H9 (cell line): ENCODE measurements around the gene VPS51. TPM values are rescaled to one million over a fixed set of nuclear protein-coding genes. Genes with fewer than 3 reads are reported as not detected.

Experiments used
- DNase-seq: peaks from one replicate; pipeline ENCODE4 v3.0.0-alpha.2; 2017
- H2AFZ ChIP-seq: one replicate; pipeline ENCODE4 v1.6.1; 2013; ENCODE audit warnings: mild to moderate bottlenecking, low read length, control low read depth, moderate library complexity
- H2AK5ac ChIP-seq: 2 replicates; pipeline ENCODE4 v1.6.1; 2013; ENCODE audit warnings: low read length, control low read depth, mixed read lengths; ENCODE audit not compliant: insufficient read length
- H2BK120ac ChIP-seq: one replicate; pipeline ENCODE4 v1.6.1; 2013; ENCODE audit warnings: low read depth, mild to moderate bottlenecking, low read length, control low read depth, inconsistent platforms; ENCODE audit not compliant: poor library complexity, severe bottlenecking
- H2BK12ac ChIP-seq: 2 replicates; pipeline ENCODE4 v1.6.1; 2013; ENCODE audit warnings: low read length, control low read depth, mixed read lengths, low read depth; ENCODE audit not compliant: insufficient read length
- H2BK15ac ChIP-seq: 2 replicates; pipeline ENCODE4 v1.6.1; 2013; ENCODE audit warnings: low read depth, low read length, control low read depth
- H2BK20ac ChIP-seq: one replicate; pipeline ENCODE4 v1.6.1; 2013; ENCODE audit warnings: low read depth, mild to moderate bottlenecking, low read length, control low read depth, inconsistent platforms; ENCODE audit not compliant: poor library complexity, severe bottlenecking
- H2BK5ac ChIP-seq: 2 replicates; pipeline ENCODE4 v1.6.1; 2013; ENCODE audit warnings: low read length, control low read depth, mixed read lengths; ENCODE audit not compliant: insufficient read length
- H3K14ac ChIP-seq: 2 replicates; pipeline ENCODE4 v1.6.1; 2013; ENCODE audit warnings: low read length, control low read depth; ENCODE audit not compliant: insufficient read depth
- H3K18ac ChIP-seq: 2 replicates; pipeline ENCODE4 v1.6.1; 2013; ENCODE audit warnings: low read depth, mild to moderate bottlenecking, mixed read lengths, low read length, control low read depth; ENCODE audit not compliant: insufficient read length
- H3K23ac ChIP-seq: 2 replicates; pipeline ENCODE4 v1.6.1; 2013; ENCODE audit warnings: low read length, control low read depth, mixed read lengths, low read depth; ENCODE audit not compliant: insufficient read length
- H3K23me2 ChIP-seq: 2 replicates; pipeline ENCODE4 v1.6.1; 2013; ENCODE audit warnings: low read depth, mild to moderate bottlenecking, mixed read lengths, low read length, control low read depth; ENCODE audit not compliant: insufficient read length, poor library complexity, severe bottlenecking
- H3K27ac ChIP-seq: 2 replicates; pipeline ENCODE4 v1.5.1; 2013; ENCODE audit warnings: low read length, control low read depth, mixed read lengths, low read depth; ENCODE audit not compliant: insufficient read length
- H3K27me3 ChIP-seq: 2 replicates; pipeline ENCODE4 v1.6.1; 2013; ENCODE audit warnings: low read length, control low read depth, inconsistent platforms; ENCODE audit not compliant: insufficient read depth
- H3K4ac ChIP-seq: 2 replicates; pipeline ENCODE4 v1.6.1; 2013; ENCODE audit warnings: low read depth, mild to moderate bottlenecking, control low read depth, inconsistent platforms, low read length, moderate library complexity
- H3K4me1 ChIP-seq: 2 replicates; pipeline ENCODE4 v1.6.1; 2013; ENCODE audit warnings: low read length, control low read depth, inconsistent platforms; ENCODE audit not compliant: insufficient read depth
- H3K4me2 ChIP-seq: 2 replicates; pipeline ENCODE4 v1.6.1; 2013; ENCODE audit warnings: low read length, control low read depth, mixed read lengths; ENCODE audit not compliant: insufficient read length, insufficient read depth
- H3K56ac ChIP-seq: 2 replicates; pipeline ENCODE4 v1.6.1; 2013; ENCODE audit warnings: low read depth, mild to moderate bottlenecking, mixed read lengths, low read length, control low read depth; ENCODE audit not compliant: insufficient read length
- H3K79me1 ChIP-seq: 2 replicates; pipeline ENCODE4 v1.6.1; 2013; ENCODE audit warnings: low read depth, mild to moderate bottlenecking, moderate library complexity, low read length, control low read depth, inconsistent platforms; ENCODE audit not compliant: insufficient read depth, poor library complexity, severe bottlenecking
- H3K79me2 ChIP-seq: 2 replicates; pipeline ENCODE4 v1.6.1; 2013; ENCODE audit warnings: low read length, control low read depth, inconsistent platforms; ENCODE audit not compliant: insufficient read depth
- H3K9ac ChIP-seq: 2 replicates; pipeline ENCODE4 v1.6.1; 2013; ENCODE audit warnings: low read length, control low read depth, mixed read lengths; ENCODE audit not compliant: insufficient read length; ENCODE audit errors: extremely low read depth
- H3K9me3 ChIP-seq: one replicate; pipeline ENCODE4 v1.6.1; 2013; ENCODE audit warnings: low read depth, low read length, inconsistent platforms; ENCODE audit not compliant: control insufficient read depth
- H3T11ph ChIP-seq: one replicate; pipeline ENCODE4 v1.6.1; 2013; ENCODE audit warnings: mild to moderate bottlenecking, low read length, control low read depth, inconsistent platforms
- H4K20me1 ChIP-seq: one replicate; pipeline ENCODE4 v1.6.1; 2013; ENCODE audit not compliant: control insufficient read depth, insufficient read length, insufficient read depth
- H4K5ac ChIP-seq: 2 replicates; pipeline ENCODE4 v1.6.1; 2013; ENCODE audit warnings: low read depth, mild to moderate bottlenecking, mixed read lengths, low read length, control low read depth; ENCODE audit not compliant: insufficient read length
- H4K8ac ChIP-seq: replicated peaks from 2 replicates; pipeline ENCODE4 v1.6.1; 2013; ENCODE audit warnings: low read length, control low read depth, mixed read lengths, low read depth; ENCODE audit not compliant: insufficient read length
- H4K91ac ChIP-seq: 2 replicates; pipeline ENCODE4 v1.6.1; 2013; ENCODE audit warnings: low read depth, mild to moderate bottlenecking, moderate library complexity, mixed read lengths, low read length, control low read depth; ENCODE audit not compliant: insufficient read length
- H3K27ac Mint-ChIP-seq, 3 experiments: 2 replicates in 2 of 3; 3 replicates in 1 of 3; pipeline ENCODE4 v1.8.0; 2020 to 2021; ENCODE audit warnings: mixed read lengths in 3 of 3, mild to moderate bottlenecking in 1 of 3, moderate library complexity in 1 of 3
- H3K27me3 Mint-ChIP-seq: 2 replicates; pipeline ENCODE4 v1.8.0; 2021; ENCODE audit warnings: low read depth, mild to moderate bottlenecking, moderate library complexity, mixed read lengths
- H3K36me3 Mint-ChIP-seq, 3 experiments: 2 replicates in 2 of 3; 3 replicates in 1 of 3; pipeline ENCODE4 v1.8.0; 2020 to 2021; ENCODE audit warnings: low read depth in 3 of 3, mixed read lengths in 3 of 3; ENCODE audit not compliant: insufficient read depth in 1 of 3
- H3K4me1 Mint-ChIP-seq, 2 experiments: 2 replicates each; pipeline ENCODE4 v1.8.0; 2020; ENCODE audit warnings: mixed read lengths in 2 of 2
- H3K4me3 Mint-ChIP-seq, 2 experiments: 2 replicates in 1 of 2; 3 replicates in 1 of 2; pipeline ENCODE4 v1.8.0; 2020 to 2021; ENCODE audit warnings: mild to moderate bottlenecking in 2 of 2, mixed read lengths in 2 of 2, moderate library complexity in 1 of 2
- H3K9me3 Mint-ChIP-seq, 2 experiments: 2 replicates in 1 of 2; 3 replicates in 1 of 2; pipeline ENCODE4 v1.8.0; 2020; ENCODE audit warnings: mild to moderate bottlenecking in 2 of 2, mixed read lengths in 2 of 2, moderate library complexity in 1 of 2
- WGBS: extraction: QIAGEN DNeasy Blood & Tissue Kit; methylation state at CpG from one replicate; pipeline ENCODE4 v1.1.7; 2013; ENCODE audit warnings: missing lambda C conversion rate, low lambda C conversion rate, mixed read lengths; ENCODE audit not compliant: insufficient read length; ENCODE audit errors: extremely low coverage; 5-methylcytosine and 5-hydroxymethylcytosine counted together
- total RNA-seq: library from RNA; stranded (reverse); gene quantifications from 2 replicates; pipeline ENCODE4 v1.2.1, GENCODE V29; 2021
- TF ChIP-seq, protein P1 (sequence below): fragments of 200-600 bp; sonication (generic); conservative IDR thresholded peaks from 3 replicates; pipeline ENCODE4 v1.8.0; 2021; ENCODE audit warnings: antibody characterized with exemption, mild to moderate bottlenecking

VPS51 gene
- total RNA-seq, 1 experiment from 2014 or later = 94.7 TPM

- Histone ChIP-seq H3K9me3 (no peaks in the 10 kb centered on the region), H3T11ph (no peak overlapping the region), H3K4me1 (no peaks in the 10 kb centered on the region), H2AK5ac (no peak overlapping the region), H3K18ac (no peak overlapping the region), H2BK5ac (no peak overlapping the region), H3K4ac (no peak overlapping the region), H4K8ac (no peak overlapping the region), H3K14ac (no peak overlapping the region), H2BK120ac (no peak overlapping the region), H3K56ac (no peak overlapping the region), H3K27me3 (no peaks in the 10 kb centered on the region), H4K91ac (no peak overlapping the region), H3K9ac (no peak overlapping the region), H3K4me2 (no peak overlapping the region), H3K79me1 (no peaks in the 10 kb centered on the region), H2BK15ac (no peak overlapping the region), H4K20me1 (no peaks in the 10 kb centered on the region), H3K23ac (no peak overlapping the region), H3K23me2 (no peaks in the 10 kb centered on the region), H2AFZ (no peak overlapping the region), H2BK20ac (no peak overlapping the region), H3K79me2 (no peaks in the 10 kb centered on the region), H3K27ac (no peak overlapping the region), H2BK12ac (no peak overlapping the region), H4K5ac (no peak overlapping the region)
- Mint-ChIP-seq H3K4me3 (no peak overlapping the region), H3K4me1 (no peaks in the 10 kb centered on the region), H3K27ac (no peak overlapping the region), H3K9me3 (no peaks in the 10 kb centered on the region), H3K36me3 (no peaks in the 10 kb centered on the region), H3K27me3 (peaks cover 18% of the 10 kb centered on the region)
- no peak for DNase-seq
- no CpG with 5 or more reads among the region's 3 CpGs for WGBS
- TF ChIP-seq, protein P1, sequence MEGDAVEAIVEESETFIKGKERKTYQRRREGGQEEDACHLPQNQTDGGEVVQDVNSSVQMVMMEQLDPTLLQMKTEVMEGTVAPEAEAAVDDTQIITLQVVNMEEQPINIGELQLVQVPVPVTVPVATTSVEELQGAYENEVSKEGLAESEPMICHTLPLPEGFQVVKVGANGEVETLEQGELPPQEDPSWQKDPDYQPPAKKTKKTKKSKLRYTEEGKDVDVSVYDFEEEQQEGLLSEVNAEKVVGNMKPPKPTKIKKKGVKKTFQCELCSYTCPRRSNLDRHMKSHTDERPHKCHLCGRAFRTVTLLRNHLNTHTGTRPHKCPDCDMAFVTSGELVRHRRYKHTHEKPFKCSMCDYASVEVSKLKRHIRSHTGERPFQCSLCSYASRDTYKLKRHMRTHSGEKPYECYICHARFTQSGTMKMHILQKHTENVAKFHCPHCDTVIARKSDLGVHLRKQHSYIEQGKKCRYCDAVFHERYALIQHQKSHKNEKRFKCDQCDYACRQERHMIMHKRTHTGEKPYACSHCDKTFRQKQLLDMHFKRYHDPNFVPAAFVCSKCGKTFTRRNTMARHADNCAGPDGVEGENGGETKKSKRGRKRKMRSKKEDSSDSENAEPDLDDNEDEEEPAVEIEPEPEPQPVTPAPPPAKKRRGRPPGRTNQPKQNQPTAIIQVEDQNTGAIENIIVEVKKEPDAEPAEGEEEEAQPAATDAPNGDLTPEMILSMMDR = no peak
Measured at GRCh38 chr11:65156256-65156655, 60.2 kb downstream of the VPS51 start.
